Endodermal cell (in vitro differentiated cells): ENCODE measurements around the gene TNFRSF19. TPM values are rescaled to one million over a fixed set of nuclear protein-coding genes. Genes with fewer than 3 reads are reported as not detected.
A peak's percentile ranks its signal among the peaks of the same experiment; 100 is the strongest.

Source experiments
- DNase-seq: peaks from one replicate; pipeline ENCODE4 v3.0.0-alpha.2; 2017
- H3K27ac ChIP-seq: 2 replicates; pipeline ENCODE4 v1.5.1; 2013; ENCODE audit warnings: mild to moderate bottlenecking, low read depth, low read length, moderate library complexity
- H3K27me3 ChIP-seq: 2 replicates; pipeline ENCODE4 v1.6.1; 2013; ENCODE audit warnings: mild to moderate bottlenecking, low read length, moderate library complexity; ENCODE audit not compliant: insufficient read depth, control insufficient read depth, poor library complexity, severe bottlenecking
- H3K36me3 ChIP-seq: 2 replicates; pipeline ENCODE4 v1.7.0; 2013; ENCODE audit warnings: mild to moderate bottlenecking, low read length, moderate library complexity; ENCODE audit not compliant: control insufficient read depth, insufficient read depth
- H3K4me1 ChIP-seq: one replicate; pipeline ENCODE4 v1.7.0; 2013; ENCODE audit warnings: low read length; ENCODE audit not compliant: control insufficient read depth, insufficient read depth
- H3K4me3 ChIP-seq: 2 replicates; pipeline ENCODE4 v1.5.1; 2013; ENCODE audit warnings: mild to moderate bottlenecking, low read length, moderate library complexity
- H3K9ac ChIP-seq: 2 replicates; pipeline ENCODE4 v1.6.1; 2013; ENCODE audit warnings: mild to moderate bottlenecking, low read length, moderate library complexity; ENCODE audit not compliant: poor library complexity, severe bottlenecking; ENCODE audit errors: extremely low read depth
- H3K9me3 ChIP-seq: 2 replicates; pipeline ENCODE4 v1.6.1; 2013; ENCODE audit warnings: mild to moderate bottlenecking, low read length, moderate library complexity; ENCODE audit not compliant: control insufficient read depth
- H3K27ac Mint-ChIP-seq: 2 replicates; pipeline ENCODE4 v1.8.0; 2020; ENCODE audit warnings: mixed read lengths
- H3K27me3 Mint-ChIP-seq: 2 replicates; pipeline ENCODE4 v1.8.0; 2021; ENCODE audit warnings: mild to moderate bottlenecking, mixed read lengths; ENCODE audit not compliant: insufficient read depth
- H3K36me3 Mint-ChIP-seq: 2 replicates; pipeline ENCODE4 v1.8.0; 2020; ENCODE audit warnings: low read depth, mixed read lengths
- H3K4me1 Mint-ChIP-seq: 2 replicates; pipeline ENCODE4 v1.8.0; 2020; ENCODE audit warnings: mixed read lengths
- H3K4me3 Mint-ChIP-seq: 2 replicates; pipeline ENCODE4 v1.8.0; 2020; ENCODE audit warnings: mild to moderate bottlenecking, moderate library complexity, mixed read lengths
- H3K9me3 Mint-ChIP-seq: 2 replicates; pipeline ENCODE4 v1.8.0; 2020; ENCODE audit warnings: mild to moderate bottlenecking, mixed read lengths
- WGBS, 2 experiments: methylation state at CpG; one replicate each; pipeline versions ENCODE4 v1.1.5 to v1.1.7; 2013; ENCODE audit warnings: missing lambda C conversion rate in 2 of 2, mixed read lengths in 1 of 2; ENCODE audit not compliant: insufficient coverage in 1 of 2, insufficient read length in 1 of 2; 5-methylcytosine and 5-hydroxymethylcytosine counted together
- total RNA-seq, 2 donors: library from RNA; stranded (reverse); fragmentation: NEBNext Ultra II Directional in 1 of 2; extraction: Animal tissue kit (Norgen Biotek cat#: 25700) in 1 of 2; gene quantifications; 2 replicates in 1 of 2; 3 replicates in 1 of 2; pipeline ENCODE4 v1.2.1, GENCODE V29; 2021
- TF ChIP-seq, protein P1 (sequence below): fragments of 200-600 bp; sonication (generic); conservative IDR thresholded peaks from 2 replicates; pipeline ENCODE4 v1.5.0; 2021; ENCODE audit warnings: antibody characterized with exemption, mild to moderate bottlenecking

The TNFRSF19 gene
- total RNA-seq, 2 donors from 2014 or later = 9.2 to 13.0 TPM

DNA sequence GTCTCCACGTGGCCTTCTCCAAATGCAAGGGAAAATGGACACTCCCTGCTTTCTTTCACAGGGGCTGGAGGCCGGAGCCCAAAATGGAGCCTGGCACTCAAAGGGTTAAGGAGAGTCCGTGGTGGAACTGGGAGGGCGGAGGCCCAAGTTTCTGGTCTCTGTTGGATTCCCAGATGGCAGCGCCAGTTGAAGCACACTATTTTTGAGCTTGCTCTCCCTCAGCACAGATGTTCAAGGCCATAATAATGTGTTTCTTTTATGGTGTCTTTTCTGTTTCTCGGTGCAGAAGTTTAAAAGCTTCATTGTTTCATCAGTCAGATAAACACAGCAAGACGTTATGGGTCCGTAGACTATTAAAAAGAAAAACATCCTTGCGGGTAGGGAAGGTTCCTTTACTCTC, 67.6 kb downstream of the TNFRSF19 start:
- WGBS, 2 experiments = 63 to 73% methylated on average over 7 to 9 of the region's 9 CpGs
- Mint-ChIP-seq H3K27ac (no peak overlapping the region), H3K4me3 (no peak overlapping the region)

DNA sequence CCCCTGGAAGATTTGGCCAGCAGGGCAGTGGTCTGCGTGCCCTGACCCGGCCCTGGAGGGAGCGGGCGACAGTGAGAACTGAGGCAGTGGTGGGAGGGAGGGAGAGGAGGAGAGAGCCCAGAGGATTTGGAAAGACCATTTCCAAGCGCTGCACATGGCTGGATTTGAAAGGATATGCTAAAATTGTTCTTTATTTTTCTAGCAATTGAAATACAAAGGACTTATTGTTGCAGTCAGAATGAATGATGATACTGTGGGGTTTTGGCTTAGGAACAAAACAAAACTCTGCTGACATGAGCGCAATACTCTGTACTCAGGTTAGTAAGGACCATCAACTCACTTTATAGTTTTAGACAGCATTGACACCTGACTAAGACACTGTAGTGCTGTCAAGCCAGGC, 69.5 kb downstream of the TNFRSF19 start:
- Mint-ChIP-seq H3K27ac (no peak overlapping the region), H3K9me3 (no peaks in the 10 kb centered on the region), H3K4me3 (no peak overlapping the region), H3K4me1 (peaks cover 34% of the 10 kb centered on the region), H3K27me3 (peaks cover 2% of the 10 kb centered on the region), H3K36me3 (no peaks in the 10 kb centered on the region)
- no peaks in the 10 kb centered on the region for H3K27me3 ChIP-seq
- H3K9me3 ChIP-seq = no peaks in the 10 kb centered on the region
- peaks cover 4% of the 10 kb centered on the region for H3K4me1 ChIP-seq
- TF ChIP-seq, protein P1, sequence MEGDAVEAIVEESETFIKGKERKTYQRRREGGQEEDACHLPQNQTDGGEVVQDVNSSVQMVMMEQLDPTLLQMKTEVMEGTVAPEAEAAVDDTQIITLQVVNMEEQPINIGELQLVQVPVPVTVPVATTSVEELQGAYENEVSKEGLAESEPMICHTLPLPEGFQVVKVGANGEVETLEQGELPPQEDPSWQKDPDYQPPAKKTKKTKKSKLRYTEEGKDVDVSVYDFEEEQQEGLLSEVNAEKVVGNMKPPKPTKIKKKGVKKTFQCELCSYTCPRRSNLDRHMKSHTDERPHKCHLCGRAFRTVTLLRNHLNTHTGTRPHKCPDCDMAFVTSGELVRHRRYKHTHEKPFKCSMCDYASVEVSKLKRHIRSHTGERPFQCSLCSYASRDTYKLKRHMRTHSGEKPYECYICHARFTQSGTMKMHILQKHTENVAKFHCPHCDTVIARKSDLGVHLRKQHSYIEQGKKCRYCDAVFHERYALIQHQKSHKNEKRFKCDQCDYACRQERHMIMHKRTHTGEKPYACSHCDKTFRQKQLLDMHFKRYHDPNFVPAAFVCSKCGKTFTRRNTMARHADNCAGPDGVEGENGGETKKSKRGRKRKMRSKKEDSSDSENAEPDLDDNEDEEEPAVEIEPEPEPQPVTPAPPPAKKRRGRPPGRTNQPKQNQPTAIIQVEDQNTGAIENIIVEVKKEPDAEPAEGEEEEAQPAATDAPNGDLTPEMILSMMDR = no peak
- WGBS, 2 experiments = 86 to 91% methylated on average over 4 to 6 of the region's 6 CpGs
- no peak overlapping the region for H3K4me3 ChIP-seq
- H3K9ac ChIP-seq = no peak overlapping the region
- no peak for DNase-seq
- no peaks in the 10 kb centered on the region for H3K36me3 ChIP-seq
- no peak overlapping the region for H3K27ac ChIP-seq

More for the DNA sequence above, 67.6 kb downstream of the TNFRSF19 start:
- Histone ChIP-seq H3K27me3 (no peaks in the 10 kb centered on the region), H3K9ac (no peak overlapping the region), H3K4me1 (peaks cover 4% of the 10 kb centered on the region), H3K27ac (peak overlapping the region; percentile 36), H3K36me3 (no peaks in the 10 kb centered on the region), H3K9me3 (no peaks in the 10 kb centered on the region), H3K4me3 (no peak overlapping the region)
- H3K36me3 Mint-ChIP-seq = no peaks in the 10 kb centered on the region
- no peak for DNase-seq
- H3K27me3 Mint-ChIP-seq = no peaks in the 10 kb centered on the region
- no peaks in the 10 kb centered on the region for H3K9me3 Mint-ChIP-seq
- TF ChIP-seq, protein P1 = no peak
- H3K4me1 Mint-ChIP-seq = peaks cover 36% of the 10 kb centered on the region

DNA sequence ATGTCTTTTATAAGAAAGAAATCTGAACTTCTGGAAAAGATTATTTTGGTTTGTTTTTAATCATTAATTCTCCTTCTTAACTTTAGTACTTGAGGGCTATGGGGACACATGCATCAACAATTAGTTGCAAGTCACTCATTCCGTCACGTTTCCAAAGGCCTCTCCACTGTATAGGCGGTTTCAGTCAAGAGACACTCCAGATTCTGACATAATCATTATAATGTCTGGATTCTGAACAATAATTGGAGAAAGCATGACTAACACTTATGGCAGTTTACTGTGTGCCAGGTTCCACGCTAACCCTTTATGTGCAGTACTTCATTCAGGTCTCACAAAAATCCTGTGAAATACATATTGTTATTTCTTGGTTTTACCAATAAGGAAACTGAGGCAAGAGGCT, 71.9 kb downstream of the TNFRSF19 start:
- Histone ChIP-seq H3K9ac (no peak overlapping the region), H3K4me1 (no peaks in the 10 kb centered on the region), H3K27ac (no peak overlapping the region), H3K4me3 (no peak overlapping the region), H3K36me3 (no peaks in the 10 kb centered on the region), H3K9me3 (no peaks in the 10 kb centered on the region), H3K27me3 (no peaks in the 10 kb centered on the region)
- Mint-ChIP-seq H3K27ac (no peak overlapping the region), H3K9me3 (no peaks in the 10 kb centered on the region), H3K4me3 (no peak overlapping the region), H3K4me1 (peaks cover 25% of the 10 kb centered on the region), H3K36me3 (peaks cover 4% of the 10 kb centered on the region), H3K27me3 (peaks cover 2% of the 10 kb centered on the region)
- 94 to 97% methylated on average over 3 to 4 of the region's 4 CpGs for WGBS, 2 experiments
- TF ChIP-seq, protein P1 = no peak
- DNase-seq = no peak
